H9 (cell line): ENCODE measurements around the gene MAP1B. TPM values are rescaled to one million over a fixed set of nuclear protein-coding genes. Genes with fewer than 3 reads are reported as not detected.

Source experiments
- DNase-seq: peaks from one replicate; pipeline ENCODE4 v3.0.0-alpha.2; 2017
- H2AFZ ChIP-seq: one replicate; pipeline ENCODE4 v1.6.1; 2013; ENCODE audit warnings: mild to moderate bottlenecking, low read length, control low read depth, moderate library complexity
- H2AK5ac ChIP-seq: 2 replicates; pipeline ENCODE4 v1.6.1; 2013; ENCODE audit warnings: low read length, control low read depth, mixed read lengths; ENCODE audit not compliant: insufficient read length
- H2BK120ac ChIP-seq: one replicate; pipeline ENCODE4 v1.6.1; 2013; ENCODE audit warnings: low read depth, mild to moderate bottlenecking, low read length, control low read depth, inconsistent platforms; ENCODE audit not compliant: poor library complexity, severe bottlenecking
- H2BK12ac ChIP-seq: 2 replicates; pipeline ENCODE4 v1.6.1; 2013; ENCODE audit warnings: low read length, control low read depth, mixed read lengths, low read depth; ENCODE audit not compliant: insufficient read length
- H2BK15ac ChIP-seq: 2 replicates; pipeline ENCODE4 v1.6.1; 2013; ENCODE audit warnings: low read depth, low read length, control low read depth
- H2BK20ac ChIP-seq: one replicate; pipeline ENCODE4 v1.6.1; 2013; ENCODE audit warnings: low read depth, mild to moderate bottlenecking, low read length, control low read depth, inconsistent platforms; ENCODE audit not compliant: poor library complexity, severe bottlenecking
- H2BK5ac ChIP-seq: 2 replicates; pipeline ENCODE4 v1.6.1; 2013; ENCODE audit warnings: low read length, control low read depth, mixed read lengths; ENCODE audit not compliant: insufficient read length
- H3K14ac ChIP-seq: 2 replicates; pipeline ENCODE4 v1.6.1; 2013; ENCODE audit warnings: low read length, control low read depth; ENCODE audit not compliant: insufficient read depth
- H3K18ac ChIP-seq: 2 replicates; pipeline ENCODE4 v1.6.1; 2013; ENCODE audit warnings: low read depth, mild to moderate bottlenecking, mixed read lengths, low read length, control low read depth; ENCODE audit not compliant: insufficient read length
- H3K23ac ChIP-seq: 2 replicates; pipeline ENCODE4 v1.6.1; 2013; ENCODE audit warnings: low read length, control low read depth, mixed read lengths, low read depth; ENCODE audit not compliant: insufficient read length
- H3K23me2 ChIP-seq: 2 replicates; pipeline ENCODE4 v1.6.1; 2013; ENCODE audit warnings: low read depth, mild to moderate bottlenecking, mixed read lengths, low read length, control low read depth; ENCODE audit not compliant: insufficient read length, poor library complexity, severe bottlenecking
- H3K27ac ChIP-seq: 2 replicates; pipeline ENCODE4 v1.5.1; 2013; ENCODE audit warnings: low read length, control low read depth, mixed read lengths, low read depth; ENCODE audit not compliant: insufficient read length
- H3K27me3 ChIP-seq: 2 replicates; pipeline ENCODE4 v1.6.1; 2013; ENCODE audit warnings: low read length, control low read depth, inconsistent platforms; ENCODE audit not compliant: insufficient read depth
- H3K4ac ChIP-seq: 2 replicates; pipeline ENCODE4 v1.6.1; 2013; ENCODE audit warnings: low read depth, mild to moderate bottlenecking, control low read depth, inconsistent platforms, low read length, moderate library complexity
- H3K4me1 ChIP-seq: 2 replicates; pipeline ENCODE4 v1.6.1; 2013; ENCODE audit warnings: low read length, control low read depth, inconsistent platforms; ENCODE audit not compliant: insufficient read depth
- H3K4me2 ChIP-seq: 2 replicates; pipeline ENCODE4 v1.6.1; 2013; ENCODE audit warnings: low read length, control low read depth, mixed read lengths; ENCODE audit not compliant: insufficient read length, insufficient read depth
- H3K56ac ChIP-seq: 2 replicates; pipeline ENCODE4 v1.6.1; 2013; ENCODE audit warnings: low read depth, mild to moderate bottlenecking, mixed read lengths, low read length, control low read depth; ENCODE audit not compliant: insufficient read length
- H3K79me1 ChIP-seq: 2 replicates; pipeline ENCODE4 v1.6.1; 2013; ENCODE audit warnings: low read depth, mild to moderate bottlenecking, moderate library complexity, low read length, control low read depth, inconsistent platforms; ENCODE audit not compliant: insufficient read depth, poor library complexity, severe bottlenecking
- H3K79me2 ChIP-seq: 2 replicates; pipeline ENCODE4 v1.6.1; 2013; ENCODE audit warnings: low read length, control low read depth, inconsistent platforms; ENCODE audit not compliant: insufficient read depth
- H3K9ac ChIP-seq: 2 replicates; pipeline ENCODE4 v1.6.1; 2013; ENCODE audit warnings: low read length, control low read depth, mixed read lengths; ENCODE audit not compliant: insufficient read length; ENCODE audit errors: extremely low read depth
- H3K9me3 ChIP-seq: one replicate; pipeline ENCODE4 v1.6.1; 2013; ENCODE audit warnings: low read depth, low read length, inconsistent platforms; ENCODE audit not compliant: control insufficient read depth
- H3T11ph ChIP-seq: one replicate; pipeline ENCODE4 v1.6.1; 2013; ENCODE audit warnings: mild to moderate bottlenecking, low read length, control low read depth, inconsistent platforms
- H4K20me1 ChIP-seq: one replicate; pipeline ENCODE4 v1.6.1; 2013; ENCODE audit not compliant: control insufficient read depth, insufficient read length, insufficient read depth
- H4K5ac ChIP-seq: 2 replicates; pipeline ENCODE4 v1.6.1; 2013; ENCODE audit warnings: low read depth, mild to moderate bottlenecking, mixed read lengths, low read length, control low read depth; ENCODE audit not compliant: insufficient read length
- H4K8ac ChIP-seq: replicated peaks from 2 replicates; pipeline ENCODE4 v1.6.1; 2013; ENCODE audit warnings: low read length, control low read depth, mixed read lengths, low read depth; ENCODE audit not compliant: insufficient read length
- H4K91ac ChIP-seq: 2 replicates; pipeline ENCODE4 v1.6.1; 2013; ENCODE audit warnings: low read depth, mild to moderate bottlenecking, moderate library complexity, mixed read lengths, low read length, control low read depth; ENCODE audit not compliant: insufficient read length
- H3K27ac Mint-ChIP-seq, 3 experiments: 2 replicates in 2 of 3; 3 replicates in 1 of 3; pipeline ENCODE4 v1.8.0; 2020 to 2021; ENCODE audit warnings: mixed read lengths in 3 of 3, mild to moderate bottlenecking in 1 of 3, moderate library complexity in 1 of 3
- H3K27me3 Mint-ChIP-seq: 2 replicates; pipeline ENCODE4 v1.8.0; 2021; ENCODE audit warnings: low read depth, mild to moderate bottlenecking, moderate library complexity, mixed read lengths
- H3K36me3 Mint-ChIP-seq, 3 experiments: 2 replicates in 2 of 3; 3 replicates in 1 of 3; pipeline ENCODE4 v1.8.0; 2020 to 2021; ENCODE audit warnings: low read depth in 3 of 3, mixed read lengths in 3 of 3; ENCODE audit not compliant: insufficient read depth in 1 of 3
- H3K4me1 Mint-ChIP-seq, 2 experiments: 2 replicates each; pipeline ENCODE4 v1.8.0; 2020; ENCODE audit warnings: mixed read lengths in 2 of 2
- H3K4me3 Mint-ChIP-seq, 2 experiments: 2 replicates in 1 of 2; 3 replicates in 1 of 2; pipeline ENCODE4 v1.8.0; 2020 to 2021; ENCODE audit warnings: mild to moderate bottlenecking in 2 of 2, mixed read lengths in 2 of 2, moderate library complexity in 1 of 2
- H3K9me3 Mint-ChIP-seq, 2 experiments: 2 replicates in 1 of 2; 3 replicates in 1 of 2; pipeline ENCODE4 v1.8.0; 2020; ENCODE audit warnings: mild to moderate bottlenecking in 2 of 2, mixed read lengths in 2 of 2, moderate library complexity in 1 of 2
- WGBS: extraction: QIAGEN DNeasy Blood & Tissue Kit; methylation state at CpG from one replicate; pipeline ENCODE4 v1.1.7; 2013; ENCODE audit warnings: missing lambda C conversion rate, low lambda C conversion rate, mixed read lengths; ENCODE audit not compliant: insufficient read length; ENCODE audit errors: extremely low coverage; 5-methylcytosine and 5-hydroxymethylcytosine counted together
- total RNA-seq: library from RNA; stranded (reverse); gene quantifications from 2 replicates; pipeline ENCODE4 v1.2.1, GENCODE V29; 2021
- TF ChIP-seq, protein P1 (sequence below): fragments of 200-600 bp; sonication (generic); conservative IDR thresholded peaks from 3 replicates; pipeline ENCODE4 v1.8.0; 2021; ENCODE audit warnings: antibody characterized with exemption, mild to moderate bottlenecking

The MAP1B gene
- total RNA-seq, 1 experiment from 2014 or later, result 67.5 TPM

DNA sequence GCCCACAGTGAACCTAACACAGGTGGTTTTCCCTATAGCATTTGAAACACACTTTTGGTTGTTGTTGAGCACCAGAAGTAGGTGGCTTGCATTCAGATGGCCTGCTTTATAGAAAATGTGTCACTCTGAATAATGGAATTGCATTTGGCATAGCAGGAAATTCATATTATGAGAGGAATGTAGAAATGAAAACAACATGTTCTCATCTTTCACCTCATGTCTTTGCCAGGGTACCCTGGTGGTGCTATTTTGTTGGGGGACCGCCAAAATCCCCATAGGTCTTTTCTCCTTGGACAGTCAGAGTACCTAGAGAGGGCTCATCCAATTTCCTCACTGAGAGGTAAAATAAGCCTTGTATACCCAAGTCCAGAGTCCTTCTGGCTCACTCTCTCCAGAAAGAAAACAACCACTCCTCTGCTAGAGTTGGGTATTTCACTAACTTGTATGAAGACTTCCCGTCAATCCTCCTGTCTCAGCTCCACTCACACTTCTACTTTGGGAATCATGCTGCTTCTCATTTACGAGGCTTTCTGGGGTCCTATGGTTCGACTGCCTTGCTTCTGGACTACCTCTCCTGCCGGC, 145.4 kb downstream of the MAP1B start:
- Mint-ChIP-seq H3K27me3 (no peaks in the 10 kb centered on the region), H3K4me3 (no peak overlapping the region), H3K4me1 (peaks cover 16 to 17% of the 10 kb centered on the region in 2 experiments), H3K36me3 (peaks cover 0 to 6% (median 2%) of the 10 kb centered on the region in 3 experiments; a peak in 4 of 7 replicates), H3K27ac (no peak overlapping the region; a peak in 3 of 7 replicates), H3K9me3 (no peaks in the 10 kb centered on the region)
- peaks cover 3% of the 10 kb centered on the region for H3K79me1 ChIP-seq
- no peak overlapping the region for H2AK5ac ChIP-seq
- H2AFZ ChIP-seq, result no peak overlapping the region
- no peak overlapping the region for H3K9ac ChIP-seq
- no peak overlapping the region for H4K91ac ChIP-seq
- H3K9me3 ChIP-seq, result no peaks in the 10 kb centered on the region
- no peak overlapping the region for H3K4ac ChIP-seq
- no peak overlapping the region for H3K14ac ChIP-seq
- H2BK5ac ChIP-seq, result no peak overlapping the region
- H3K23me2 ChIP-seq, result no peaks in the 10 kb centered on the region
- no peaks in the 10 kb centered on the region for H3K27me3 ChIP-seq
- no peak overlapping the region for H3K4me2 ChIP-seq
- no CpG with 5 or more reads among the region's 5 CpGs for whole genome bisulfite sequencing
- no peak overlapping the region for H3K18ac ChIP-seq
- no peak overlapping the region for H2BK20ac ChIP-seq
- peaks cover 3% of the 10 kb centered on the region for H3K4me1 ChIP-seq
- H4K8ac ChIP-seq, result no peak overlapping the region
- H3K27ac ChIP-seq, result no peak overlapping the region
- H3K56ac ChIP-seq, result no peak overlapping the region
- no peaks in the 10 kb centered on the region for H3K79me2 ChIP-seq
- no peak overlapping the region for H2BK120ac ChIP-seq
- no peak for DNase-seq
- no peak overlapping the region for H2BK12ac ChIP-seq
- H4K5ac ChIP-seq, result no peak overlapping the region
- H3K23ac ChIP-seq, result no peak overlapping the region
- H4K20me1 ChIP-seq, result no peaks in the 10 kb centered on the region
- no peak overlapping the region for H2BK15ac ChIP-seq
- no peak overlapping the region for H3T11ph ChIP-seq
- TF ChIP-seq, protein P1, sequence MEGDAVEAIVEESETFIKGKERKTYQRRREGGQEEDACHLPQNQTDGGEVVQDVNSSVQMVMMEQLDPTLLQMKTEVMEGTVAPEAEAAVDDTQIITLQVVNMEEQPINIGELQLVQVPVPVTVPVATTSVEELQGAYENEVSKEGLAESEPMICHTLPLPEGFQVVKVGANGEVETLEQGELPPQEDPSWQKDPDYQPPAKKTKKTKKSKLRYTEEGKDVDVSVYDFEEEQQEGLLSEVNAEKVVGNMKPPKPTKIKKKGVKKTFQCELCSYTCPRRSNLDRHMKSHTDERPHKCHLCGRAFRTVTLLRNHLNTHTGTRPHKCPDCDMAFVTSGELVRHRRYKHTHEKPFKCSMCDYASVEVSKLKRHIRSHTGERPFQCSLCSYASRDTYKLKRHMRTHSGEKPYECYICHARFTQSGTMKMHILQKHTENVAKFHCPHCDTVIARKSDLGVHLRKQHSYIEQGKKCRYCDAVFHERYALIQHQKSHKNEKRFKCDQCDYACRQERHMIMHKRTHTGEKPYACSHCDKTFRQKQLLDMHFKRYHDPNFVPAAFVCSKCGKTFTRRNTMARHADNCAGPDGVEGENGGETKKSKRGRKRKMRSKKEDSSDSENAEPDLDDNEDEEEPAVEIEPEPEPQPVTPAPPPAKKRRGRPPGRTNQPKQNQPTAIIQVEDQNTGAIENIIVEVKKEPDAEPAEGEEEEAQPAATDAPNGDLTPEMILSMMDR, result no peak
